GOT3 (cell line): ENCODE data around the gene KLHL12.
"Not testable (repeated sequence)": the region's sequence is repeated elsewhere in the genome, so short reads cannot be mapped to it uniquely, and the experiment has no call there.

Experiments used
- DNase-seq: peaks from one replicate; lab custom pipeline; 2025; ENCODE audit warnings: mixed read lengths; lab: John Stamatoyannopoulos, UW

Gene KLHL12

GRCh38 chr1:202951437-202951836, 24.4 kb upstream of the KLHL12 start:
- no peak for DNase-seq

DNA sequence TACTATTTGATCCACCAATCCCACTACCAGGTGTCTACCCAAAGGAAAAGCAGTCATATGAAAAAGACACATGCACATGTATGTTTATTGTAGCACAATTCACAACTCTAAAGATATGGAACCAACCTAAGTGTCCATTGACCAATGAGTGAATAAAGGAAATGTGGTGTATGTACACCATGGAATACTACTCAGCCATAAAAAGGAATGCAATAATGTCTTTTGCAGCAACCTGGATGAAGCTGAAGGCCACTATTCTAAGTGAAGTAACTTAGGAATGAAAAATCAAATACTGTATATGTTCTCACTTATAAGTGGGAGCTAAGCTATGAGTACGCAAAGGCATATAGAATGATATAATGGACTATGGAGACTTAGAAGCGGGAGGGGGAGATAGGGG, 18.4 kb upstream of the KLHL12 start:
- DNase-seq: no peak

- DNase-seq: no peak
These were observed 17.4 kb upstream of the KLHL12 start for GRCh38 chr1:202944438-202944921.

DNA sequence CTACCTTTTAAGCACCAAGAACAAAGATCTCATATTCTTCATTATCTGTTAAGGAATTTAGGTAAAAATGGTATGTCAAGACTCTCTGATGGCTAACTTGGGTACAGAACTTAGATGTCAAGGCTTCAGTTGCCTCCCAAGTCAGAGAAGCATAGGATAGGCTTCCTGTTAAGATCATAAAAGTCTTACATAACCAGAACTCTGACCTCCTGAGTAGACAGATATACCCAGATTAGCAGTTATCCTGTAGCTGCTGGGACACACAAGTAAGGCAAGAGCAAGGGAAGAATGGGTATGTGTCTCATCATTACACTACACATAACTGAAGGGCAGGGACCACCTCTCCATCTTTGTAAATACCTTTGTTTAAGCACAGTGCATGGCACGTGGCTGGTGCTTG, 15.4 kb upstream of the KLHL12 start:
- DNase-seq: no peak

GRCh38 chr1:202941372-202941771, 14.3 kb upstream of the KLHL12 start:
- no peak for DNase-seq

DNA sequence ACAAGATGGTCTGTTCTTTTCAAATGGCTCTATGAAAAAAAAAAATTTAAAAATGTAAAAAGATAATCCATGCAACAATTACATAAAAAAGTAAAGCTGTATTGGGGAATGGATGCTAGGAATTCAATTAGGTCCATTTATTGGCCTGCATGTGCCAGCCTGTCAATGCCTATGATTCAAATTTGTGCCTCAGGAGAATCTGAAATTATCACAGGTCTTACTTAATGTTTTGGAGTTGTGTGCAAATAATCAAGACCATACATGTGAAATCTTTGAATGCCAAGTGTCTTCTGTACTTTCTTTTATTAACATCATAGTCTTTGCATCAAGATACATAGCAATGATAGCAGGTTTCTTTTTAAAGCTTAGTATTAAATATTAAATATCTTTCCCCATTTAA, 13.5 kb upstream of the KLHL12 start:
- no peak for DNase-seq

- no peak for DNase-seq
These were observed 11.4 kb upstream of the KLHL12 start for GRCh38 chr1:202938287-202938925.

DNA sequence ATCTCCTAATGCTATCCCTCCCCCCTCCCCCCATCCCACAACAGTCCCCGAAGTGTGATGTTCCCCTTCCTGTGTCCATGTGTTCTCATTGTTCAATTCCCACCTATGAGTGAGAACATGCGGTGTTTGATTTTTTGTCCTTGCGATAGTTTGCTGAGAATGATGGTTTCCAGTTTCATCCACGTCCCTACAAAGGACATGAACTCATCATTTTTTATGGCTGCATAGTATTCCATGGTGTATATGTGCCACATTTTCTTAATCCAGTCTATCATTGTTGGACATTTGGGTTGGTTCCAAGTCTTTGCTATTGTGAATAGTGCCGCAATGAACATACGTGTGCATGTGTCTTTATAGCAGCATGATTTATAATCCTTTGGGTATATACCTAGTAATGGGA, 9.4 kb upstream of the KLHL12 start:
- DNase-seq: not testable (repeated sequence)

DNA sequence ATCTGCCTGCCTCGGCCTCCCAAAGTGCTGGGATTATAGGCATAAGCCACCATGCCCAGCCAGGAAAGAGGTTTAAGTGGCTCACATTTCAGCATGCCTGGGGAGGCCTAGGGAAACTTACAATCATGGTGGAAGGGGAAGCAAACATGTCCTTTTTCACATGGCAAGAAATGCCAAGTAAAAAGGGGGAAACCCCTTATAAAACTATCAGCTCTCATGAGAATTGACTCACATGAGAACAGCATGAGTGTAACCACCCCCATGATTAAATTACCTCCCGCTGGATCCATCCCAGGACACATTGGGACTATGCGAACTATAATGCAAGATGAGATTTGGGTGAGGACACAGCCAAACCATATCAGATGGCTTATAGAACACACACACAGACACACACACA, 8.8 kb upstream of the KLHL12 start:
- DNase-seq: no peak

DNA sequence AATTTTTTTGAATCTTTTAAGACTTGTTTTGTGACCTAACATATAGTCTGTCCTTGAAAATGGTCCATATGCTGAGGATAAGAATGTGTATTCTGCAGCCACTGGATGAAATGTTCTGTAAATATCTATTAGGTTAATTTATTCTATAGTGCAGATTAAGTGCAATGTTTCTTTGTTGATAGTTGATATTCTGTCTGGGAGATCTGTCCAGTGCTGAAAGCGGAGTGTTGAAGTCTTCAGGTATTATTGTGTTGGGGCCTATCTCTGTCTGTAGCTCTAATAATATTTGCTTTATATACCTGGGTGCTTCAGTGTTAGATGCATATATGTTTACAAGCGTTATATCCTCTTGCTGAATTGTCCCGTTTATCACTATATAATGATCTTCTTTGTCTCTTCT, 7.7 kb upstream of the KLHL12 start:
- no peak for DNase-seq

- no peak for DNase-seq
These were observed 5.4 kb upstream of the KLHL12 start for GRCh38 chr1:202932476-202932875.

DNA sequence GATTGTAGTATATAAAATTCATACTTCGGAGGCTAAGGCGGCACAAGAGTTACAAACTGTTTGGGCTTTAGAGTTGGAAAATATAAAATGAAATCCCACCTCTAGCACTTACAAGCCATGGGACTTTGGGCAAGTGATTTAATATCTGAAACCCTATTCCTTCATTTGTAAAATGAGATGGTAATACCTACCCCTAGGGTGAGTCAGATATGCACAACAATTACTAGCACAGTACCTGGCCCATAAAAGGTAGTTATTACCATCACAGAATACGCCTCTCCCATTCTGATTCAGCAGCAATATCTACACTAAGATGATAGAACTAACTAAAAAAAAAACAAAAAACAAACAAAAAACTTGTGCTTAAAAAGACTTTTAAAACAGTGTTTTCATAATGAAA, 3.5 kb downstream of the KLHL12 start:
- no peak for DNase-seq

DNA sequence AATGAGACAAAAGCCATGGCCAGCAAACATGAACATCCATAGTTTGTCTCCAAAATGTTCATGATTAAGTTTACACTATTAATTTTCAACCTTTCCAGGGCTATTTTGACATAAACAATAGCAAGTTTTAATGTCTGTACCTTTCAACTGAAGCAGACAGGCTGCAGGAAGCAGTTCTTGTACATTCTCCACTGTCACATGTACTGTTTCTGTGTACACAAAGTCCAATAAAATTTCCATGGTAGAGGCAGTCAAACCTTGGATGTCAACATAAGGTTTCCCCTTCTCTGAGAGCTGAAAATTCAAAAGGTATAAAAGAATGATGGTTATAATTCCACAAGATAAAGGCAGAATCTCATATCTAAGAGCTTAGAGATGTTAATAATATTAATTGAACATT, 7.4 kb downstream of the KLHL12 start:
- DNase-seq: no peak

- DNase-seq: no peak
These were observed 11.9 kb downstream of the KLHL12 start for GRCh38 chr1:202915146-202915545.

DNA sequence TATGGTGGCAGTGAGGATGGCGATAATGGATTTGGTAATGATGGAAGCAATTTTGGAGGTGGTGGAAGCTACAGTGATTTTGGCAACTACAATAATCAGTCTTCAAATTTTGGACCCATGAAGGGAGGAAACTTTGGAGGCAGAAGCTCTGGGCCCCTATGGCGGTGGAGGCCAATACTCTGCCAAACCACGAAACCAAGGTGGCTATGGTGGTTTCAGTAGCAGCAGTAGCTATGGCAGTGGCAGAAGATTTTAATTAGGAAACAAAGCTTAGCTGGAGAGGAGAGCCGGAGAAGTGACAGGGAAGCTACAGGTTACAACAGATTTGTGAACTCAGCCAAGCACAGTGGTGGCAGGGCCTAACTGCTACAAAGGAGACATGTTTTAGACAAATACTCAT, 14.6 kb downstream of the KLHL12 start:
- DNase-seq: not testable (repeated sequence)

DNA sequence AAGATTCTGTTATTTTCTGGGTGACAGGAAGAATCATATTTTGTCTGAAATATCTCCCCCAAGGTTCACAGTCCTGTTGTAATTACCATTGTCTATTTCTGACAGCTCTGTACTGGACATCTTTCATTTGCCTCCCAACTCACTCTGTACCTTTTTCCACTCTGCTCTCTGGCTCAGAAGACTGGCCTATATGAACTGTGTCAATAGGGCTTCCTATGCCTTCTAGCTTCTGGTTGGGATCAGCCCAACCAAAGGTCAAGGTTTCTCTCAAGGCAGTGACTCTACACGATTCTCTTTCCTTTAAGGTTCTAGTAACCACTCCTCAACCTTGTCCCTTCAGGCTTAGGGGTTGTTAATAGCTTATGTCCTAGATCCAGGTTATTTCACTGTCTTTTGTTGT, 17.5 kb downstream of the KLHL12 start:
- DNase-seq: no peak

DNA sequence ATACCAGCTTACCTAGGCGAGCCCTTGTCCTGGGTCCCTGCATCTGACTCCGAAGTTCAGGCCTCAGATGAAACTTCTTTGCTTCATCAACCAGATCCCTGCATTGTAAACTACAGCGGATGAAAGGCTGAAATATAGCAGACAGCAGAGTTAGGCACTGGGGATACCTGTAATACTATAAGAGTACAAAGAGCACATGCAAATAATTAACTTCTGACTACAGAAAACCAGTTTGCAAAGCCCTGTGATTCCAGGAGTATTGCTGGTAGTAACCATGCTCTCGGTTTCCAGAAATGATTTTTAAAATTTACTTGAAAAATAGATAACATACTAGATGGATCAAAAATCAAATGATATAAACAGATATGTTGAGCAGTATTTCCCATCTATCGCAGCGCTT, 18.0 kb downstream of the KLHL12 start:
- DNase-seq: no peak

DNA sequence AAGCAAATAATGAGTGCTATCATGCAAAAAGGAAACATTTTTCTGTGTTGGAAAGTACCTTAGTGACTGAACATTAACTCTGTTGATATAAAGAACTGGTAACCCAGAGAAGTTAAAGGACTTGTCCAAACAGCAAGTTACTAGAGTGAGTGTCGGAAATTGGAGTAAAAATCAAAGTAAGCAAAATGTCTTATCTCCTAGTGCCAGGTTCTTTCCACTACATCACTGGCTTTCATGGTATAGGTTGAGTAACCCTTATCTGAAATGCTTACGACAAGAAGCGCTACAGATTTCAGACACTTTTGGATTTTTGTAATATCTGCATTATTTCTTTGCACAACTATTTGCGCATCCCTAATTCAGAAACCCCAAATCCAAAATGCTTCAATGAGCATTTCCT, 21.7 kb downstream of the KLHL12 start:
- DNase-seq: no peak

- DNase-seq: not testable (repeated sequence)
These were observed 23.2 kb downstream of the KLHL12 start for GRCh38 chr1:202903808-202904207.

DNA sequence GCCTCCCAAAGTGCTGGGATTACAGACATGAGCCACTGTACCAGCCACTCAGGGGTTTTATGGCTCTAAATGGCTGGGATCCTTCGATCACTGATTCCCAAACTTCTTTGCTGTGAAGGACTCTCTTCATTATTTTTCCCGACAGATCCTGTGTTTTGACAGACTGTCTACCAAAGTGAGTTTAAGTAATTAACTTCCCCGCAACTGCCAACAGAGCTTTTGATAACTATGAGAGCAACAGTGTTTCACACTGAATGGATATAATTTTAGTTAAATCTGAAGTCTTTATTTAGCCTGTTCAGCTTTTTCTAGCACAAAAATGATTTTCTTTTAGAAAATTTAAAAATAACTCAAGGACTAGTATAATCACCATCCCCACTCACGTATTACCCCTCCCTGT, 25.5 kb downstream of the KLHL12 start:
- no peak for DNase-seq

DNA sequence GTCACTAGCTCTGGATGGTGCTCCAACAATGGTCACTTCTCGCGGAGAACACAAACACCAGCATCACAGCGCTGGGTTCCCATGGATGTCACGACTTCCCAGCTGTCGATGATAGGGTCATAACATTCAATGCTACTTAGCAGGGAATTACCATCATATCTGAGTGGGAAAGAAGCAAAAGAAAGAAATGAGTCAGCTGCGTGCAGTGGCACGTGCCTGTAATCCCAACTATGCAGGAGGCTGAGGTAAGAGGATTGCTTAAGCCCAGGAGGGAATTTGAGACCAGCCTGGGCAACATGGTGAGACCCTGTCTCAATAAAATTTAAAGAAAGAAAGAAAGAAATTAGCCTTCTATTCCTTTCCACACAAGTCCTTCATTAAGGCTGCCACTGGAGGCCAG, 34.5 kb downstream of the KLHL12 start:
- DNase-seq: no peak

GRCh38 chr1:202890392-202890791, 36.6 kb downstream of the KLHL12 start:
- DNase-seq: no peak

DNA sequence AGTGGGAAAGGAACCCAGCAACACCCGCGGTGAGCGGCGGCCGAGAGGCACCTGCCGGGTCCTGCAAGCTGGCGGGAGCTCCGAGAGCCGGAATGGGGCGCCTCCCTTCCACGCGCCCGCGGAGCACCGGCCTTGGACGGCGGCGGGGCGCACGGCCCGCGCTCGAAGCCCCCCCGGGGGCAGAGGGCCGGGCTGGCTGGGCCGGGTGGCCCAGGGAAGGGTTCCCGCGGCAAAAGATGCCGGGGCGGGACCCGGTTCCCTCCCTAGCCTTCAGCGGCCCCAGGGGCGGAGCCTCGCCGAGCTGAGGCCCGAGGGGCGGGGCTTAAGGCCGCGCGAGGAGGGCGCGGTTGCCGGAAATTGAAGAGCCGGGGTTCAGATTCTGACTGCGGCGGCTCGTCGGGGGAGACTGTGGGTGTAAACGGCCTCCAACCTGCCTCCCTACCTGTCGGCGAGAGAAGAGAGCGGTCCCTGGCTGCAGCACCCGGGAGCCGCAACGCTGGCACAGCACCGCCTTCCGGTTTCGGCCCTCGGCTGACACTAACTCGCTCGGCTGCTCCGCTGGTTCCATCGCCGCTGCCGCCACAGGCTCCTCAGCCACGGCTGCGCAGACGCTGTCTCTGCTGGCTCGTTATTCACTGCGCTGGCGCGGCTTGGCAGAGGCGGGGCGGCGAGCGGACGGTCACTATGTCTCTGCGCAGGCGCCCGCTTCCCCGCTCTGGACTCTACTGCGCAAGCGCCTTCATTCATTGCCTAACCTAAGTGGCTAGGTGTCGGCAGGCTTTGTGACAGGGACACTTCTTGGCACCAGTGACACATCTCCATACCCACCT, 38.3 kb downstream of the KLHL12 start, which contains the start of gene RABIF:
TSS of gene RABIF (minus strand) at position 619 of the 830 bp plus-strand sequence. CDS start at position 568, 51 bp downstream.
- DNase-seq: peak; percentile 84

- DNase-seq: no peak
These were observed 38.9 kb downstream of the KLHL12 start for GRCh38 chr1:202888221-202888530.
